PC-3 (cell line): ENCODE results near the gene APPBP2. TPM values are rescaled to one million over a fixed set of nuclear protein-coding genes. Genes with fewer than 3 reads are reported as not detected.

Source experiments
- ATAC-seq: fragments of 200-7000 bp; cut with Tn5 transposase; 2 replicates; pipeline ENCODE4 v1.9.1; 2020; ENCODE audit warnings: mild to moderate bottlenecking, moderate library complexity
- BruUV-seq: library from RNA; stranded (reverse); fragments of 400-500 nt; replicated peaks from 2 replicates; lab custom pipeline; 2021; lab: Mats Ljungman, UMichigan
- CTCF ChIA-PET: fragments of 300-600 bp; sonication (Branson Sonifier 250); formaldehyde crosslinking; loops from one replicate; lab custom pipeline; 2022; ENCODE audit warnings: antibody characterized with exemption; lab: Charles Lee
- POLR2A ChIA-PET: fragments of 300-600 bp; sonication (Branson Sonifier 250); formaldehyde crosslinking; loops from one replicate; lab custom pipeline; 2022; ENCODE audit warnings: antibody characterized with exemption; ENCODE audit not compliant: unreplicated experiment; lab: Charles Lee
- DNase-seq: peaks from one replicate; pipeline ENCODE4 v3.0.0-alpha.2; 2015
- H2AFZ ChIP-seq: fragments of 300-600 bp; sonication (generic); 2 replicates; pipeline ENCODE4 v1.6.0; 2016; ENCODE audit warnings: antibody characterized with exemption, low read length
- H3F3A ChIP-seq: fragments of 300-600 bp; sonication (generic); one replicate; pipeline ENCODE4 v1.6.0; 2017; ENCODE audit warnings: antibody characterized with exemption, low read length, control low read depth, mild to moderate bottlenecking; ENCODE audit not compliant: unreplicated experiment
- H3K27ac ChIP-seq: fragments of 300-600 bp; sonication (generic); 2 replicates; pipeline ENCODE4 v1.5.1; 2016; ENCODE audit warnings: mild to moderate bottlenecking, low read length
- H3K27me3 ChIP-seq: fragments of 300-600 bp; sonication (generic); 2 replicates; pipeline ENCODE4 v1.6.1; 2016; ENCODE audit warnings: low read length, mixed read lengths
- H3K36me3 ChIP-seq: fragments of 300-600 bp; sonication (generic); 2 replicates; pipeline ENCODE4 v1.6.1; 2016; ENCODE audit warnings: low read depth, mixed run types, low read length, mixed read lengths
- H3K4me1 ChIP-seq: fragments of 300-600 bp; sonication (generic); 2 replicates; pipeline ENCODE4 v1.5.1; 2016; ENCODE audit warnings: low read length; ENCODE audit not compliant: insufficient read depth
- H3K4me2 ChIP-seq: fragments of 300-600 bp; sonication (generic); 2 replicates; pipeline ENCODE4 v1.6.0; 2016; ENCODE audit warnings: low read length
- H3K4me3 ChIP-seq: fragments of 300-600 bp; sonication (generic); 2 replicates; pipeline ENCODE4 v1.5.1; 2016; ENCODE audit warnings: mild to moderate bottlenecking, low read length, mixed read lengths
- H3K79me2 ChIP-seq: fragments of 300-600 bp; sonication (generic); 2 replicates; pipeline ENCODE4 v1.6.1; 2017; ENCODE audit warnings: low read length, mixed read lengths
- H3K9ac ChIP-seq: fragments of 300-600 bp; sonication (generic); 2 replicates; pipeline ENCODE4 v1.6.0; 2016; ENCODE audit warnings: mild to moderate bottlenecking, low read length
- H3K9me2 ChIP-seq: fragments of 300-600 bp; sonication (generic); replicated peaks from 2 replicates; pipeline ENCODE4 v1.6.1; 2016; ENCODE audit warnings: mixed run types, low read length, mixed read lengths
- H3K9me3 ChIP-seq: fragments of 300-600 bp; sonication (generic); 2 replicates; pipeline ENCODE4 v1.6.1; 2016; ENCODE audit warnings: low read length, mixed read lengths
- H4K20me1 ChIP-seq: fragments of 300-600 bp; sonication (generic); 2 replicates; pipeline ENCODE4 v1.6.1; 2016; ENCODE audit warnings: low read length, mixed read lengths
- EZH2 ChIP-seq: fragments of 300-600 bp; sonication (generic); IDR thresholded peaks from one replicate; pipeline ENCODE4 v1.6.1; 2017; ENCODE audit warnings: antibody characterized with exemption, mild to moderate bottlenecking, low read length; ENCODE audit not compliant: unreplicated experiment
- EZH2phosphoT487 ChIP-seq: fragments of 300-600 bp; sonication (generic); IDR thresholded peaks from 2 replicates; pipeline ENCODE4 v1.6.1; 2018; ENCODE audit warnings: mild to moderate bottlenecking, antibody characterized with exemption, low read length, borderline replicate concordance
- intact Hi-C: fragments of 100-400 bp; cut with micrococcal nuclease; formaldehyde crosslinking; loops from 2 replicates; pipeline ENCODE4 v1.9.0; 2023
- total RNA-seq: library from RNA; depleted of rRNA; stranded (reverse); fragments of >200 nt; gene quantifications from 2 replicates; pipeline ENCODE4 v1.2.3, GENCODE V29; 2014
- TF ChIP-seq, protein P1 (sequence below): fragments of 300-600 bp; sonication (generic); conservative IDR thresholded peaks from 2 replicates; pipeline ENCODE4 v1.5.1; 2017; ENCODE audit warnings: antibody characterized with exemption, low read depth, mild to moderate bottlenecking, low read length

APPBP2 gene
- total RNA-seq, 1 experiment from 2014 or later: 17.1 TPM

DNA sequence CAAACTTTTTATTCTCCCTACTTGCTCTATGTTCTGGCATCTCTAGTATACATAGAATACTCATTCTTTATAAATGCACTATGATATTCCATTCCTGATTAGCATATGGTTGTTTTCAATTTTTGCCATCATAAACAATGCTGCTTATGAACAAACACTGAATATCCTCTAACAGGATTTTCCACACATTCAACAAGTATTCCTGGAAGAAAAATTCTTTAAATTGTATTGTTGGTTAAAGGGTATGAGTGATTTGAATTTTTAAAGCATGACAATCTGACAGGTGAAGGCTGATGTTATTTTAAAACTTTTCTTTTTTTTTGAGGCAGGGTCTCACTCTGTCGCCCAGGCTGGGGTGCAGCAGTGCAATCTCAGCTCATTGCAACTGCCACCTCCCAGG, 11.5 kb downstream of the APPBP2 start:
- BruUV-seq: no TSS peak
- Histone ChIP-seq H4K20me1 (no peaks in the 10 kb centered on the region), H3K27ac (no peak overlapping the region), H3K79me2 (peaks cover 74% of the 10 kb centered on the region), H3F3A (no peaks in the 10 kb centered on the region), H3K9ac (no peak overlapping the region), H3K4me3 (no peak overlapping the region), H3K4me2 (no peak overlapping the region), H2AFZ (no peak overlapping the region), H3K36me3 (peaks cover 19% of the 10 kb centered on the region; the same call in 1 of the 2 replicates), H3K4me1 (no peaks in the 10 kb centered on the region), H3K9me2 (no peaks in the 10 kb centered on the region), H3K9me3 (no peaks in the 10 kb centered on the region), H3K27me3 (no peaks in the 10 kb centered on the region)
- no peak for ATAC-seq
- no peak for TF ChIP-seq EZH2
- TF ChIP-seq, protein P1, sequence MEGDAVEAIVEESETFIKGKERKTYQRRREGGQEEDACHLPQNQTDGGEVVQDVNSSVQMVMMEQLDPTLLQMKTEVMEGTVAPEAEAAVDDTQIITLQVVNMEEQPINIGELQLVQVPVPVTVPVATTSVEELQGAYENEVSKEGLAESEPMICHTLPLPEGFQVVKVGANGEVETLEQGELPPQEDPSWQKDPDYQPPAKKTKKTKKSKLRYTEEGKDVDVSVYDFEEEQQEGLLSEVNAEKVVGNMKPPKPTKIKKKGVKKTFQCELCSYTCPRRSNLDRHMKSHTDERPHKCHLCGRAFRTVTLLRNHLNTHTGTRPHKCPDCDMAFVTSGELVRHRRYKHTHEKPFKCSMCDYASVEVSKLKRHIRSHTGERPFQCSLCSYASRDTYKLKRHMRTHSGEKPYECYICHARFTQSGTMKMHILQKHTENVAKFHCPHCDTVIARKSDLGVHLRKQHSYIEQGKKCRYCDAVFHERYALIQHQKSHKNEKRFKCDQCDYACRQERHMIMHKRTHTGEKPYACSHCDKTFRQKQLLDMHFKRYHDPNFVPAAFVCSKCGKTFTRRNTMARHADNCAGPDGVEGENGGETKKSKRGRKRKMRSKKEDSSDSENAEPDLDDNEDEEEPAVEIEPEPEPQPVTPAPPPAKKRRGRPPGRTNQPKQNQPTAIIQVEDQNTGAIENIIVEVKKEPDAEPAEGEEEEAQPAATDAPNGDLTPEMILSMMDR: no peak
- no peak for TF ChIP-seq EZH2phosphoT487
- POLR2A ChIA-PET: no interaction called here
- CTCF ChIA-PET: no interaction called here
- intact Hi-C loops: no loop called here
- no peak for DNase-seq

DNA sequence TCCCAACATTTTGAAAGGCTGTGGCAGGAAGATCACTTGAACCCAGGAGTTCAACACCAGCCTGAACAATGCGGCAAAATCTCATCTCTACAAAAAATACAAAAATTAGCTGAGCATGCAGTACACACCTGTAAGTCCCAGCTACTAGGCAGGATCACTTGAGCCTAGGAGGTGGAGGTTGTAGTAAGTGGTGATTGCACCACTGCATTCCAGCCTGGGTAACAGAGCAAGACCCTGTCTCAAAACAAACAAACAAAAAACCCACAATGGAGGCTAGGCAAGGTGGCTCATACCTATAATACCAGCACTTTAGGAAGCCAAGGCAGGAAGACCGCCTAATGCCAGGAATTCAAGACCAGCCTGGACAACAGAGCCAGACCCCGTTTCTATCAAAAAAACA, 12.0 kb downstream of the APPBP2 start:
- intact Hi-C loops: no loop called here
- Histone ChIP-seq H3K4me1 (no peaks in the 10 kb centered on the region), H3K36me3 (peaks cover 15% of the 10 kb centered on the region; the same call in 1 of the 2 replicates), H3K27ac (no peak overlapping the region), H3K4me3 (no peak overlapping the region), H4K20me1 (no peaks in the 10 kb centered on the region), H3K27me3 (no peaks in the 10 kb centered on the region), H3K9me2 (no peaks in the 10 kb centered on the region), H3F3A (no peaks in the 10 kb centered on the region), H2AFZ (no peak overlapping the region), H3K4me2 (no peak overlapping the region), H3K79me2 (peaks cover 74% of the 10 kb centered on the region), H3K9ac (no peak overlapping the region), H3K9me3 (no peaks in the 10 kb centered on the region)
- ChIA-PET CTCF (no interaction called here), POLR2A (no interaction called here)
- no TSS peak for BruUV-seq
- ATAC-seq (no peak), DNase-seq (no peak)
- no peak for TF ChIP-seq EZH2
- TF ChIP-seq, protein P1: no peak
- no peak for TF ChIP-seq EZH2phosphoT487

GRCh38 chr17:60513014-60513413, 13.0 kb downstream of the APPBP2 start:
- no peak overlapping the region for H3K9ac ChIP-seq
- H3K4me1 ChIP-seq: no peaks in the 10 kb centered on the region
- no peak for ATAC-seq
- H3K9me2 ChIP-seq: no peaks in the 10 kb centered on the region
- H3K4me3 ChIP-seq: no peak overlapping the region
- H3K27ac ChIP-seq: no peak overlapping the region
- ChIA-PET CTCF (no interaction called here), POLR2A (no interaction called here)
- intact Hi-C loops: no loop called here
- no peaks in the 10 kb centered on the region for H3F3A ChIP-seq
- no peaks in the 10 kb centered on the region for H4K20me1 ChIP-seq
- peaks cover 76% of the 10 kb centered on the region for H3K79me2 ChIP-seq
- H3K27me3 ChIP-seq: no peaks in the 10 kb centered on the region
- H3K9me3 ChIP-seq: no peaks in the 10 kb centered on the region
- H2AFZ ChIP-seq: no peak overlapping the region
- no TSS peak for BruUV-seq
- DNase-seq: no peak
- peaks cover 9% of the 10 kb centered on the region; the same call in 1 of the 2 replicates for H3K36me3 ChIP-seq
- H3K4me2 ChIP-seq: no peak overlapping the region
- TF ChIP-seq EZH2 (no peak), EZH2phosphoT487 (no peak)
- TF ChIP-seq, protein P1: no peak
